GM18907 (cell line): Measurements from ENCODE around the gene CHMP6.
"Not testable (repeated sequence)": the region's sequence is repeated elsewhere in the genome, so short reads cannot be mapped to it uniquely, and the experiment has no call there.

Experiments used
- ATAC-seq: cut with Tn5 transposase; IDR thresholded peaks from one replicate; pipeline ENCODE4 v1.9.1; 2021; ENCODE audit warnings: mild to moderate bottlenecking, moderate library complexity; ENCODE audit not compliant: unreplicated experiment

Gene CHMP6

GRCh38 chr17:81010935-81011334, 19.3 kb downstream of the CHMP6 start:
- no peak for ATAC-seq

GRCh38 chr17:81011951-81012350, 20.3 kb downstream of the CHMP6 start:
- no peak for ATAC-seq

GRCh38 chr17:81012574-81013447, 21.2 kb downstream of the CHMP6 start:
- no peak for ATAC-seq

- ATAC-seq: no peak
Observed at GRCh38 chr17:81013642-81014041, 22.0 kb downstream of the CHMP6 start.

- ATAC-seq: no peak
Observed at GRCh38 chr17:81015136-81015535, 23.5 kb downstream of the CHMP6 start.

- ATAC-seq: no peak
Observed at GRCh38 chr17:81016575-81016974, 24.9 kb downstream of the CHMP6 start.

GRCh38 chr17:81017330-81017729, 25.7 kb downstream of the CHMP6 start:
- not testable (repeated sequence) for ATAC-seq

- no peak for ATAC-seq
Observed at GRCh38 chr17:81018044-81018802, 26.6 kb downstream of the CHMP6 start.

- ATAC-seq: no peak
Observed at GRCh38 chr17:81019563-81020442, 28.2 kb downstream of the CHMP6 start.

GRCh38 chr17:81020443-81020766, 28.8 kb downstream of the CHMP6 start:
- no peak for ATAC-seq

GRCh38 chr17:81020767-81021497, 29.3 kb downstream of the CHMP6 start:
- ATAC-seq: no peak

GRCh38 chr17:81021531-81022343, 30.1 kb downstream of the CHMP6 start:
- ATAC-seq: no peak

- no peak for ATAC-seq
Observed at GRCh38 chr17:81022344-81022676, 30.7 kb downstream of the CHMP6 start.

- no peak for ATAC-seq
Observed at GRCh38 chr17:81025065-81025740, 33.6 kb downstream of the CHMP6 start.

- ATAC-seq: no peak
Observed at GRCh38 chr17:81025741-81026129, 34.1 kb downstream of the CHMP6 start.

GRCh38 chr17:81026266-81027036, 34.8 kb downstream of the CHMP6 start:
- no peak for ATAC-seq

GRCh38 chr17:81027038-81027437, 35.4 kb downstream of the CHMP6 start:
- no peak for ATAC-seq
